ENCODE data around the gene MYBPC3. TPM values are rescaled to one million over a fixed set of nuclear protein-coding genes. Genes with fewer than 3 reads are reported as not detected.

The MYBPC3 gene
- total and polyA plus RNA-seq, 10 of the 15 experiments (the other 5 are each of a cell fraction or from before 2014, with no cell fraction given), result 0.03 to 0.08 (median 0.03) TPM; not detected in 7

GRCh38 chr11:47376107-47376524 lies 23.6 kb upstream of the MYBPC3 start:
- FAIRE-seq (no peak), DNase-seq (ENCODE audit: low read depth, low spot score) (no peak), ATAC-seq (no peak)
- 45% methylated on average over 8 of the region's 8 CpGs for WGBS (ENCODE audit: insufficient coverage, insufficient replicate concordance, low lambda C conversion rate, missing lambda C conversion rate)
- ChIA-PET POLR2A (interaction anchor here (1.8 to 4.9 kb wide), 2 partner anchors 23 to 32 kb away, joined by 11 to 57 read pairs; partner anchors contain the start of gene SLC39A13), RAD21 (ENCODE audit: unreplicated experiment) (interaction anchor here (1.4 to 3.4 kb wide), 3 partner anchors 24 to 36 kb away, joined by 6 to 31 read pairs (median 8); partner anchors contain the start of gene SLC39A13), SMC1A (ENCODE audit: uncharacterized antibody, unreplicated experiment) (interaction anchor here (0.9 to 3.7 kb wide), 4 partner anchors 23 to 161 kb away, joined by 3 to 13 read pairs (median 6); partner anchors contain the start of genes DDB2 and SLC39A13), CTCF (interaction anchor here (1.0 to 4.1 kb wide), 4 partner anchors 17 to 198 kb away, joined by 3 to 20 read pairs (median 6); no protein-coding TSS in a partner anchor)
- Histone ChIP-seq H3K4me3 (peak overlapping the region; percentile 80), H3K4me2 (ENCODE audit: control insufficient read depth, insufficient read depth) (peak overlapping the region; percentile 89), H3K27me3 (replicated peaks in 1 of 2; ENCODE audit: control insufficient read depth in 2 of 2, insufficient read depth in 2 of 2, low read length in 1 of 2) (no peaks in the 10 kb centered on the region), H3K36me3 (ENCODE audit: control insufficient read depth in 2 of 2, insufficient read depth in 2 of 2, low read length in 1 of 2) (peaks cover 2 to 5% of the 10 kb centered on the region in 2 experiments; a peak in 3 of 4 replicates), H3K9ac (ENCODE audit: control insufficient read depth, insufficient read depth, low read length) (peak overlapping the region; percentile 85), H4K20me1 (ENCODE audit: control insufficient read depth, insufficient read depth) (no peaks in the 10 kb centered on the region), H3K79me2 (ENCODE audit: control insufficient read depth, insufficient read depth, low read length) (peaks cover 41% of the 10 kb centered on the region), H3K9me3 (replicated peaks; ENCODE audit: control insufficient read depth, insufficient read depth, low read length) (no peaks in the 10 kb centered on the region), H2AFZ (ENCODE audit: control insufficient read depth, low read depth, low read length) (no peak overlapping the region), H3K4me1 (ENCODE audit: control insufficient read depth, insufficient read depth, low read length) (peaks cover 21% of the 10 kb centered on the region), H3K27ac (ENCODE audit: control insufficient read depth, insufficient read depth) (peak overlapping the region; percentile 22; the same call in 1 of the 2 replicates)
- no TSS peak for BruUV-seq (replicated peaks)
- in situ Hi-C loops (cut with MboI), result no loop called here
- intact Hi-C loops (cut with micrococcal nuclease; ENCODE audit: unreplicated experiment), result loop anchor here (5.0 to 10.0 kb wide), 3 partner anchors 76 to 479 kb away; partner anchors contain the start of gene FNBP4
- TF ChIP-seq, protein P1, sequence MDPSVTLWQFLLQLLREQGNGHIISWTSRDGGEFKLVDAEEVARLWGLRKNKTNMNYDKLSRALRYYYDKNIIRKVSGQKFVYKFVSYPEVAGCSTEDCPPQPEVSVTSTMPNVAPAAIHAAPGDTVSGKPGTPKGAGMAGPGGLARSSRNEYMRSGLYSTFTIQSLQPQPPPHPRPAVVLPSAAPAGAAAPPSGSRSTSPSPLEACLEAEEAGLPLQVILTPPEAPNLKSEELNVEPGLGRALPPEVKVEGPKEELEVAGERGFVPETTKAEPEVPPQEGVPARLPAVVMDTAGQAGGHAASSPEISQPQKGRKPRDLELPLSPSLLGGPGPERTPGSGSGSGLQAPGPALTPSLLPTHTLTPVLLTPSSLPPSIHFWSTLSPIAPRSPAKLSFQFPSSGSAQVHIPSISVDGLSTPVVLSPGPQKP (IDR thresholded peaks at IDR 0.05; ENCODE audit: low read depth, low read length), result no peak
- TF ChIP-seq SUPT20H (IDR thresholded peaks at IDR 0.05; ENCODE audit: borderline replicate concordance, control insufficient read depth, low read depth, low read length), result no peak
- TF ChIP-seq, protein P2, sequence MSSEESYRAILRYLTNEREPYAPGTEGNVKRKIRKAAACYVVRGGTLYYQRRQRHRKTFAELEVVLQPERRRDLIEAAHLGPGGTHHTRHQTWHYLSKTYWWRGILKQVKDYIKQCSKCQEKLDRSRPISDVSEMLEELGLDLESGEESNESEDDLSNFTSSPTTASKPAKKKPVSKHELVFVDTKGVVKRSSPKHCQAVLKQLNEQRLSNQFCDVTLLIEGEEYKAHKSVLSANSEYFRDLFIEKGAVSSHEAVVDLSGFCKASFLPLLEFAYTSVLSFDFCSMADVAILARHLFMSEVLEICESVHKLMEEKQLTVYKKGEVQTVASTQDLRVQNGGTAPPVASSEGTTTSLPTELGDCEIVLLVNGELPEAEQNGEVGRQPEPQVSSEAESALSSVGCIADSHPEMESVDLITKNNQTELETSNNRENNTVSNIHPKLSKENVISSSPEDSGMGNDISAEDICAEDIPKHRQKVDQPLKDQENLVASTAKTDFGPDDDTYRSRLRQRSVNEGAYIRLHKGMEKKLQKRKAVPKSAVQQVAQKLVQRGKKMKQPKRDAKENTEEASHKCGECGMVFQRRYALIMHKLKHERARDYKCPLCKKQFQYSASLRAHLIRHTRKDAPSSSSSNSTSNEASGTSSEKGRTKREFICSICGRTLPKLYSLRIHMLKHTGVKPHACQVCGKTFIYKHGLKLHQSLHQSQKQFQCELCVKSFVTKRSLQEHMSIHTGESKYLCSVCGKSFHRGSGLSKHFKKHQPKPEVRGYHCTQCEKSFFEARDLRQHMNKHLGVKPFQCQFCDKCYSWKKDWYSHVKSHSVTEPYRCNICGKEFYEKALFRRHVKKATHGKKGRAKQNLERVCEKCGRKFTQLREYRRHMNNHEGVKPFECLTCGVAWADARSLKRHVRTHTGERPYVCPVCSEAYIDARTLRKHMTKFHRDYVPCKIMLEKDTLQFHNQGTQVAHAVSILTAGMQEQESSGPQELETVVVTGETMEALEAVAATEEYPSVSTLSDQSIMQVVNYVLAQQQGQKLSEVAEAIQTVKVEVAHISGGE (CRISPR knock-in tag; IDR thresholded peaks at IDR 0.05), result no peak
- no peak for TF ChIP-seq FOXM1 (IDR thresholded peaks at IDR 0.05; ENCODE audit: low read depth, low read length)
- no peak for TF ChIP-seq ESRRA (IDR thresholded peaks at IDR 0.05; ENCODE audit: low read length)
- TF ChIP-seq PBX3 (IDR thresholded peaks at IDR 0.05; ENCODE audit: insufficient replicate concordance, low read depth, low read length), result peak; percentile 60
- no peak for TF ChIP-seq CHD2 (IDR thresholded peaks at IDR 0.05; ENCODE audit: borderline replicate concordance, low read depth, low read length)
- TF ChIP-seq HDGF (IDR thresholded peaks at IDR 0.05), result peak; percentile 81; the same call in 1 of the 2 replicates
- TF ChIP-seq RFX5 (IDR thresholded peaks at IDR 0.05; ENCODE audit: low read depth, low read length), result no peak
- TF ChIP-seq RCOR1 (conservative IDR thresholded peaks at IDR 0.05; ENCODE audit: low read depth, low read length), result no peak
- TF ChIP-seq KLF5 (IDR thresholded peaks at IDR 0.05; ENCODE audit: partially characterized antibody), result no peak
- TF ChIP-seq POLR2AphosphoS5 (IDR thresholded peaks at IDR 0.05; ENCODE audit: low read length), result 0 out of 2 replicates have a peak, but pooled peaks have one; percentile 22
- TF ChIP-seq PML (IDR thresholded peaks at IDR 0.05; ENCODE audit: low read length), result no peak
- peak in 1 of 2 experiments; percentile 6; a peak in 1 of 4 replicates for TF ChIP-seq BHLHE40 (IDR thresholded peaks at IDR 0.05; ENCODE audit: borderline replicate concordance in 1 of 2, low read depth in 2 of 2, low read length in 1 of 2)
- TF ChIP-seq PKNOX1 (IDR thresholded peaks at IDR 0.05), result peak; percentile 88

All from GM12878 (cell line).